HG03064 (cell line): ENCODE measurements around the gene DPPA4.

ENCODE experiments used
- ATAC-seq: cut with Tn5 transposase; IDR thresholded peaks from one replicate; pipeline ENCODE4 v1.9.1; 2021; ENCODE audit warnings: low read depth; ENCODE audit not compliant: unreplicated experiment

The DPPA4 gene

DNA sequence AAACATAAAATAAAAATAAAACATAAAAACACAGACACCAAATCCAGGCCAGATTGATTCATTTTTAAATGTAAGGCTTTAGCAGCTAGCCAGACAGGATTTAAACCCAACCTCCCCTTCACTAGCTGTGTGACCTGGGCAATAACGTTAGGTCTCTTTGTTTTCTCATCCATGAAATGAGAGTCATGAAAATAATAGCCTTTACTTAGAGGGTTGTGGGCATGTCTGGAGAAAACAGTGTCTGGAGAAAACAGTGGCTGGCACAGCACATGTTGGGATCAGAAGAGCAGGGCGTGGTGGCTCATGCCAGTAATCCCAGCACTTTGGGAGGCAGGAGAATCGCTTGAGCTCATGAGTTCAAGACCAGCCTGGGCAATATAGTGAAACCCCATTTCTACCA is 1.9 kb upstream of the DPPA4 start:
- no peak for ATAC-seq

DNA sequence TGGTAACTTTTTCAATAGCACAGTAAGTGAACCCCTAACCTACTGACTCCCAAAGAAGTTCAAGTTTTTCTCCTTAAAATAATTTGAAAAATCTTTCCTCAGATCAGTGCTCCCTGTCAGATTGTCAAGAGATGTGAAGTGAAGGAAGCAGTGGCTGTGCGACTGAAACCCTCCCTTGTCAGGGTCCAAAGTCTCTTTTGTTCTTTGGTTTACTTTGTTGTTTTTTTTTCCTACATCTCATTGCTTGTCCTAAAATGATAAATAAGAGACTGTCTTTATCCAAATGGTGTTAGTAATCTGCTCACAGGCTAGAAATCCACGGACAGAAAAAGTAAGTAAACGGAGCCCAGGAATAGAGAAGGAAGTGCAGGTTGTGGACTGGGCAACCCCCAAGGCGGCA is 976 bp upstream of the DPPA4 start:
- ATAC-seq = no peak

GRCh38 chr3:109336291-109336861 is 970 bp downstream of the DPPA4 start:
- ATAC-seq = no peak

- ATAC-seq = no peak
These were observed 2.8 kb downstream of the DPPA4 start for GRCh38 chr3:109334572-109334971.

- no peak for ATAC-seq
These were observed 5.7 kb downstream of the DPPA4 start for GRCh38 chr3:109331692-109332091.

GRCh38 chr3:109330405-109330804 is 6.9 kb downstream of the DPPA4 start:
- ATAC-seq = no peak

- ATAC-seq = no peak
These were observed 9.1 kb downstream of the DPPA4 start for GRCh38 chr3:109328202-109328601.

- ATAC-seq = no peak
These were observed 11.7 kb downstream of the DPPA4 start for GRCh38 chr3:109325657-109326056.

- ATAC-seq = no peak
These were observed 12.2 kb downstream of the DPPA4 start for GRCh38 chr3:109325109-109325508.

DNA sequence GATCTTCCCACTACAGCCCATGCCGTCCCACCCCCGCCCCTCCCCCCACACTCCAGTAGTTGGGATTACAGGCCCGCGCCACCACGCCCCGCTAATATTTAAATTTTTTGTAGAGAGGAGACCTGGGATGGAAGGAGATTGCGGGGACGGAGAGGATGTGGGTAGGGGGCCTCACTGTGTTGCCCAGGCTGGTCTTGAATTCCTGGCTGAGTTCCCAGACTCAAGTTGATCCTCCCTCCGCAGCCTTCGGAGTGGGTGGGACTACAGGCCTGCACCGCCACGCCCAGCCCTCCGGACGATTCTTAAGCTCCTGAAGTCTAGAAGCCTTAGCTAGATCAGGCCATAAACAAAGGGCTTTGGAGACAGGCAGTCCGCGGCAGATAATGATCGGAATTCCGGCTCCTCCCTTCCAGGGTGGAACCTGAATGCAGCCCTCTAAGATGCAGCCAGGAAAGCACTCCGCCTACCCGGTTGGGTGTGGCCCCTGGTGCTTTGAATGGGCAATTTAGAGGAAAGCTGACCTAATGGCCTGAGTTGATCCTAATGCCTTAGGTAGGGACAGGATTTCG is 21.1 kb downstream of the DPPA4 start, which contains the start of gene DPPA2:
Gene DPPA2, minus strand, starts transcription at position 356 of the 569 bp plus-strand sequence. CDS start 1,975 bp downstream, outside the sequence.
- ATAC-seq = no peak

DNA sequence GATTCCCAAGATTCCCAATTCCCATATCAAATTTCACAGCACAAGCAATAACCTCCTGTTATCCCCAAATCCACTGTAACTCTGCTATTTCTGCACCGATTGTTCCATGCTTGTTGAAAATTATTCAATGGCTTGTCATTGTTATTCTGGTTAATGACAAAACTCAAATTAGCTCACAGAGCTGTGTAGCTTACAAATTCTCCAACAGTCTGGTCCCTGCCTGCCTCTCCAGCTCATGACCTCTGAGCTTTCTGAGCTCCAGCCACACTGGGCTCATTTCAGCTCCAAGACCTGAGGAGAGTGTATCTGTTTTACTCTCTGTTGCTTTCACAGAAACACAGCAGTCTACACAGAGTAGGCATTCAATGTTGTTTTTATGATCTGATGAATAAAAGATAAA is 24.3 kb downstream of the DPPA4 start:
- no peak for ATAC-seq

GRCh38 chr3:109297496-109297895 is 39.9 kb downstream of the DPPA4 start:
- no peak for ATAC-seq

- ATAC-seq = no peak
These were observed 53.3 kb downstream of the DPPA4 start for GRCh38 chr3:109284071-109284470.

DNA sequence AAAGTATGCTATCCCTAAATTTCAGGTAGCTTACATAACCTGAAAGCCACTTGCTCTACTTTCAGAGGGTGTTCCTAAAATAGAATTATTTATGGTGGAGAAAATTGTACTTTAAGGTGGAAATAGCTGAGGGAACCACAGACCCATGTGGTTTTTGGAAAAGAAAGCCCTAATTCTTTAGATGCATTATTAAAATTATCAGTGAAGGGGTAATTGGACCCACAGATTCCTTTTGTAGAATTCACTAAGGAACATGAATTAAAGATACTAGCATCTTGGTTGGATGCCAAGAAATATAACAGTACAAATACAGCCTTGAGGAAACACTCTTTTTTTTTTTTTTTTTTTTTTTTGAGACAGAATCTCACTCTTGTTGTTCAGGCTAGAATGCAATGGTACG is 58.8 kb downstream of the DPPA4 start:
- no peak for ATAC-seq

DNA sequence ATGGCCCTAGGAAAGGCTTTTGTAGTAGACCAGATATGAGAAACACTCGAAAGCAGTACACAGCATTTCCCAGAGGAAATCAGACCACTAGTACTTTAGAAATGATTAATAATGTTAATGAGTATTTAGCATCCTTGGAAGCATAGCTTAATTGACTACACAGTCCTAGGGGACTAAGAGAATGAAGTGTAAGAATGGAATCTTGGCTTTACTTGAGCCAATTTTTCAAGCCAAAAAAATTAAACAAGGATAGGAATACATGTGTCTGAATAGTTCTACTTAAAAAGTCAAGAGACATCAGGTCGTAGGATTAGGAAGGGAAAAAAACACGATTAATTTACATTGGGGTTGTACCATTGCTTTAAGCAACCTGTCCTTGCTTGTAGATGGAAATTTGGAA is 59.2 kb downstream of the DPPA4 start:
- ATAC-seq = no peak
